Rectal smooth muscle tissue (tissue), 1 donor: ENCODE results near the gene TMEM214.

Experiments
- H3K27ac ChIP-seq: one replicate; pipeline ENCODE4 v1.7.0; 2013; ENCODE audit warnings: low read depth, low read length, inconsistent platforms
- H3K27me3 ChIP-seq: one replicate; pipeline ENCODE4 v1.7.0; 2013; ENCODE audit warnings: low read length; ENCODE audit not compliant: control insufficient read depth, insufficient read depth
- H3K36me3 ChIP-seq: one replicate; pipeline ENCODE4 v1.7.0; 2013; ENCODE audit warnings: low read length; ENCODE audit not compliant: control insufficient read depth, insufficient read depth
- H3K4me1 ChIP-seq: one replicate; pipeline ENCODE4 v1.7.0; 2013; ENCODE audit warnings: low read length; ENCODE audit not compliant: control insufficient read depth, insufficient read depth
- H3K4me3 ChIP-seq: one replicate; pipeline ENCODE4 v1.7.0; 2013; ENCODE audit warnings: low read length
- H3K9ac ChIP-seq: one replicate; pipeline ENCODE4 v1.7.0; 2013; ENCODE audit warnings: low read length

The TMEM214 gene

DNA sequence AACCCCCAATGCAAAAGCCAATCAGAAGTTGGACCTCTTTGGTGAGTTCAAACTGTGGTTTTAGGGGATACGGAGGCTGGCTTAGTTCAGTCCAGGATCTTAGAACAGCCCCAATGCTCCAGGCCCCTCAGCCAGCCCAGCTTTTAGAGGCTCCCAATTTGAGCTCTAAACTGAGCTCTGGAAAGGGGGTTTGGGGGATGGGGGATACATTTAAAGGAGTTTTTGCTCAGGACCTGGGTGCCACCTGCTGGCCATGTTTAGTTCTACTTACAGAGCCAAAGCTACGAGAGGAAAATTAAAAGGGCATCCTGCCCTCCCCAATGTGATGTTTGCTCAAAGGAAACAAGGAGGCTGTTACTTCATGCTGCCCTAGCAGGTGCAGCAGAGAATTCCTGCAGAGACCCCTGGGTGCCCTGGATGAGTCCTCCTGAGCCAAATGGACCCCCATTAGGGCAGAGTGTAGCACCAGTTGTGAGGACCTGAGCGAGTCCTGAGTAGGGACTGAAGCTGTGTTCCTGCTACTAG, 15.9 kb upstream of the TMEM214 start:
- no peak overlapping the region for H3K9ac ChIP-seq
- H3K27me3 ChIP-seq: no peaks in the 10 kb centered on the region
- H3K36me3 ChIP-seq: no peaks in the 10 kb centered on the region
- no peak overlapping the region for H3K27ac ChIP-seq
- H3K4me3 ChIP-seq: no peak overlapping the region
- no peaks in the 10 kb centered on the region for H3K4me1 ChIP-seq

DNA sequence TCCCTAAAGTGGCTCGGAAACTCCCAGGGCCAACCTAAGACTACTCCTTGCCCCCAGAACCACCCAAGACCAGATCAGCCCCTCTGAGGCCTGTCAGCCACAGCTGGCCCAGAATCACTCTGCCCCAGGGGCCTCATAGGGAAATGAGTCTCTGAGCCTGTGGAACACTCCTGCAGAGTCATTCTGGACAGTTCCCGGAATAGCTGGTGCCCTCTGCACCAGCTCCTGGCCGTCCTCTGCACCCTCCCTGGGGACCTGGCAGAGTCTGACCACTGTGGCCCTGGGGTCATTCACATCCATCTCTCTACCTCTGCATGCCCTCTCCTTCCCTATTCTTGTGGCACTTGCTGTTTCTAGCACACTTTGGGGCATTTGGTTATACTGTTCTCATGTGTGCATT, 14.6 kb upstream of the TMEM214 start:
- Histone ChIP-seq H3K4me1 (no peaks in the 10 kb centered on the region), H3K27me3 (no peaks in the 10 kb centered on the region), H3K9ac (no peak overlapping the region), H3K36me3 (peaks cover 4% of the 10 kb centered on the region), H3K27ac (no peak overlapping the region), H3K4me3 (no peak overlapping the region)

DNA sequence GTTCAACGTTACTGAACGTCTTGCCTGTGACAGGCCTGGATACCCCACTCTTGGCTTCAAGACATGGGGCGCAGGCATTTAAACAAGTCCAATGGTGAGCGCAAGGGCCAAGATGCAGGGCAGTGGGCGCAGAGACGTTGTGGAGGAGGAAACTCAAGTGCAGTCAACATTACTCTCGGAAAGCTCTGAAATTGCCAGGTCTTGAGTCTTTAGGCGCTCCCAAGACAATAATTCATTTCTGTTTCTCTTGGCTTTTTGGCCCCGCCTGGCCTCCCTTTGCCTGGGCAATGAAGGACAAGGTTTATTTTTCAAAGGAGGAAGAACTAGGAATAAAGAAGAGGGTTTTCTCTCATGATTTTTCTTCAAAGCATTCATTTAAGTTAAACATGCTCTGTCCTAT, 13.3 kb upstream of the TMEM214 start:
- peaks cover 9% of the 10 kb centered on the region for H3K36me3 ChIP-seq
- H3K27me3 ChIP-seq: no peaks in the 10 kb centered on the region
- H3K9ac ChIP-seq: no peak overlapping the region
- no peak overlapping the region for H3K4me3 ChIP-seq
- H3K4me1 ChIP-seq: no peaks in the 10 kb centered on the region
- no peak overlapping the region for H3K27ac ChIP-seq

DNA sequence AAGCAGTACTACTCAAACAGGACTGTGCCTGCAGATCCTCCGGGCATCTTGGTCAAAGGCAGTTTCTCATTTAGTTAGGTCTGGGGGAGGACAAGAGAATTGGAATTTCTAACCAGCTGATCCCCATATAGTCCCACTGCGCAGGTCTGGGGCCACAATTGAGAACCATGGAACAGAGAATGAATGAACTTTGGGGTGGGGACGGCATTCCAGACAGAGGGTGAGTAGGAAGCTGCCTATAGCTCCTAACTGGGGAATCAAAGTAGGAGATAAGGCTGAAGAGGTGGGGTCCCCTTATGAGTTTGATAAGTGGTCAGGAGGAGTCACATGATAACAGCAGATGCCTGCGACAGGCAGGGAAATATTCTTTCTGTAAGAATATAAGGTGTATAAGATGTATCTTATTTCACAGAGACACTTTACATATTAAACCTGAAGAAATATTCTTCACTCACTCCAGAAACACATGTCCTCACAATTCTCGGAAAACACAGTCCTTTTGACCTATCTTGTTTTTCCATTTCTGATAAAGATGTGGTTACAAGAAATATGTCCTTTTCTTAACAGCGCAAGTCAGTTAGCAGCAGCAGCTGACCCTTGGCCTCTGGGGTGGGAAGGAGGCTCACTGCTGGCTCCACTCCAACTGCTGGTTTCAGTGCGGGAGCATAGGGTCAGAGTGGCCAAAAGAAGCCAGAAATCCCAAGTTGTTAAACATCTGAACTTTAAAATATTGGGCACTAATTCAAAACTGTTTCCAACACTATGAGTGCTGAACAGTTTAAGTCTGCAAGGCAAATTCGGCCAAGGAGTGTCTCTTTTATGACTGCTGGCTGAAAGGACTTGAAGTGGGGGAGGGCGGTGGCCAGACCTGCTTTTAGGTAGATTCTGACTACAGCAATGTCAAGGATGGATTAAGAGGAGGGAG, 12.6 kb upstream of the TMEM214 start:
- Histone ChIP-seq H3K27ac (peak overlapping the region; percentile 11), H3K4me1 (no peaks in the 10 kb centered on the region), H3K9ac (no peak overlapping the region), H3K27me3 (no peaks in the 10 kb centered on the region), H3K36me3 (peaks cover 9% of the 10 kb centered on the region), H3K4me3 (no peak overlapping the region)

DNA sequence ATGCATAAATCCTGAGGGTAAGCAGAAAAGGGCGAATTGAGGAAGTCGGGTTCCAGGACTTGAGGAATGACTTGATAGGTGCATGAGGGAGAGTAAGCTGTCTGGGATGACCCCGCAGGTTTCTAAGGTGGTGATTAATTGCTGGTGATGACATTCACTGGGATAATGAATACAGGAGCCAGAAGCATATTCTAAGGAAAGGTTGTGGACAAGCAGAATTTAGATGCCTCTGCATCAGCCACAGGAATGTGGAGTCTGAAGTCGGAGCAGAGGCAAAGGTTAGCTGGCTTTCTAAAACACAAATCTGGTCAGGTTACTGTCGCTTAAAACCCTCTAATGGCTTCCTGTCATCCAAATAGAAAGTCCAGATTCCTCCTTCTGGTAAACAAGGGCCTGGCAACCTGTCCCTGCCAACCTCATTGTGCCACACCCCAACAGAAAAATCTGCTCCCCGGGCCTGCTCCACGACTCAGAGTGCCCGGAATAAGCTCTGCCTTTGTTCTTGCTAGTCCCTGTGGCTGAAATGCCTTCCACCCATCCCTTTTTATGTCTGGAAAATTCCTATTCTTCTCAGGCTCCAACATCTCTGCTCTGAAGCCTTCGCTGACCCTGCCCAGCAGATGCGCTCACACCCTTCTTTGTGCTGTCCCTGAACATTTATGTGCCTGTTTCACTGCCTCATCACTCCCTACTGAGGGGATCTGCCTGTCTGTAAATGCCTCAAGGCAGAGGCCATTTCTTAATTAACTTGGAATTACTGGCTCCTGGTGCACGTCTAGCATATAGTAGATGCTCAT, 11.3 kb upstream of the TMEM214 start:
- Histone ChIP-seq H3K4me3 (no peak overlapping the region), H3K27ac (no peak overlapping the region), H3K27me3 (no peaks in the 10 kb centered on the region), H3K4me1 (no peaks in the 10 kb centered on the region), H3K9ac (no peak overlapping the region), H3K36me3 (peaks cover 9% of the 10 kb centered on the region)

DNA sequence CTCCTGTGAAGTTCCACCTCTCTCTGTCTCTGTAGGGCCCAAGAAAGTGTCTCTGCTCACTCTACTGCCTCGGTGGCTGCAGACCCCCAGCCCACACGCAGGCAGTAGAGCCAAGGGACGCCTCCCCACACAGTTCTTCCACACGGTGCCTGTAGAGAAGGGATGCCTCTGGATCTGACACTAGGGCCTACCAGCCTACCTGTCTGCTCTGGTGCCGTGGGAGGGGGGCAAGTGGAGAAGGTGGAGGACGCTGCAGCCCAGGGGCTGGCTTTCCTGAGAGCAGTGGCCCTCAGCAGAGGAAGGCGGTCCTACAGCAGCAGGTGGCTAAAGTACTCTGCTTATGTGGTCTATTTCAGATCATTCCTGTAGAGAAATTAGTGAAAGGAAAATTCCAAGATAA, 9.0 kb upstream of the TMEM214 start:
- Histone ChIP-seq H3K9ac (no peak overlapping the region), H3K36me3 (peaks cover 9% of the 10 kb centered on the region), H3K4me1 (no peaks in the 10 kb centered on the region), H3K27me3 (no peaks in the 10 kb centered on the region), H3K4me3 (no peak overlapping the region), H3K27ac (no peak overlapping the region)

DNA sequence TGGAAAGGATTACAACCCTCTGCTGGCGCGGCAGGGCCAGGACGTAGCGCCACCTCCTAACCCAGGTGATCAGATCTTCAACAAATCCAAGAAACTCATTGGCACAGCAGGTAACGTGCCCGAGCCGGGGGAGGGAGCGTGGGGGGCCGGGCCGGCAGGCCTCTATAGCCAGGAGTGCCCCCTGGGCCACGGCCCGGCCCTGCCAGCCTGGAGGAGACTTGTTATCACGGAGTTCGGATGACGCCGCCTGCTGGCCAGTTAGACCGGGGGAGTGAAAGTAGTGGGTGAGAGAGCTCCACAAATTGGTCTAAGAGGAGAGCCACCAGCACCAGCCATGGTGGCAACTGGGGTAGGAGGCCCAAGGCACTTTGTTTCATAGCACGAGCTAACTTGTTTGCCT, 8.6 kb upstream of the TMEM214 start:
- Histone ChIP-seq H3K9ac (no peak overlapping the region), H3K27me3 (no peaks in the 10 kb centered on the region), H3K4me3 (no peak overlapping the region), H3K36me3 (peaks cover 9% of the 10 kb centered on the region), H3K27ac (no peak overlapping the region), H3K4me1 (no peaks in the 10 kb centered on the region)

DNA sequence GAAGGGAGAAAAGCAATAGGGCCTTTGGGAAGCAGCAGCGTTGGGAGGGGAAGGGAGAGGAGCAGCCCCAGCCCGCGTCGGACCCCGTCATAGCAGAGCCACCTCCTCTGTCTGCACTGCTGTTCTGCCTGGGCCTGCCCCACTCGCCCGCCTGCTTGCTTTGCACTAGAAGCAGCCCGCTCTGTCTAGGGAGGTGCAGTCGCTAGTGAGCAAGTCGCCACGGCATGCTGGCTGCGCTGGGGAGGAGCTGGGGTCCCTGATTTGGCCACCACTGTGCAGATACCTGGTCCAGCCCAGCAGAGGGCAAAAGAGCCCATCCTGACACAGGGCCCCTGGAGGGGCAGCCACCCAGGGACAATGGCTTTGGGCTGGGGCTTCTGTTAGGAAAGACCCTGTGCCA, 8.0 kb upstream of the TMEM214 start:
- Histone ChIP-seq H3K27ac (no peak overlapping the region), H3K4me1 (no peaks in the 10 kb centered on the region), H3K36me3 (peaks cover 9% of the 10 kb centered on the region), H3K4me3 (no peak overlapping the region), H3K27me3 (no peaks in the 10 kb centered on the region), H3K9ac (no peak overlapping the region)

DNA sequence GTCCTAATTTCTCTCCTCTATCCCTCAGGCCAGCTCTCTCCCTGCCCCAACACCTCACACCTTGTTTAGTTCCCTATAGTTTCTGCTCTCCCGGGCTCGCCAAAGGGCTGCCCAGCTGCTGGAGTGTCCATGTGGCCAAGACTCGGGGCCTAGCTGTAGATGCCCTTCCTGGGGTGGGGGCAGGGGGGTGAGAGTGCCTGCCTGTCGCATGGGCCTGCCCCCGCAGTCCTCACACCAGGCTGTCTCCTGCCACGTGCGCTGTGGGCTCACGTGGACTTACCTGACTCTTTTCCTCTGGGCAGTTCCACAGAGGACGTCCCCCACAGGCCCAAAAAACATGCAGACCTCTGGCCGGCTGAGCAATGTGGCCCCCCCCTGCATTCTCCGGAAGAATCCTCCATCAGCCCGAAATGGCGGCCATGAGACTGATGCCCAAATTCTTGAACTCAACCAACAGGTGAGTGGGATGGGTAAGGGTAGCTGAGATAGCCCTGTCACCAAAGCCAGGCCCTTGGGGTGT, 7.4 kb upstream of the TMEM214 start:
- Histone ChIP-seq H3K27me3 (no peaks in the 10 kb centered on the region), H3K4me1 (no peaks in the 10 kb centered on the region), H3K9ac (no peak overlapping the region), H3K36me3 (peaks cover 9% of the 10 kb centered on the region), H3K27ac (no peak overlapping the region), H3K4me3 (no peak overlapping the region)

DNA sequence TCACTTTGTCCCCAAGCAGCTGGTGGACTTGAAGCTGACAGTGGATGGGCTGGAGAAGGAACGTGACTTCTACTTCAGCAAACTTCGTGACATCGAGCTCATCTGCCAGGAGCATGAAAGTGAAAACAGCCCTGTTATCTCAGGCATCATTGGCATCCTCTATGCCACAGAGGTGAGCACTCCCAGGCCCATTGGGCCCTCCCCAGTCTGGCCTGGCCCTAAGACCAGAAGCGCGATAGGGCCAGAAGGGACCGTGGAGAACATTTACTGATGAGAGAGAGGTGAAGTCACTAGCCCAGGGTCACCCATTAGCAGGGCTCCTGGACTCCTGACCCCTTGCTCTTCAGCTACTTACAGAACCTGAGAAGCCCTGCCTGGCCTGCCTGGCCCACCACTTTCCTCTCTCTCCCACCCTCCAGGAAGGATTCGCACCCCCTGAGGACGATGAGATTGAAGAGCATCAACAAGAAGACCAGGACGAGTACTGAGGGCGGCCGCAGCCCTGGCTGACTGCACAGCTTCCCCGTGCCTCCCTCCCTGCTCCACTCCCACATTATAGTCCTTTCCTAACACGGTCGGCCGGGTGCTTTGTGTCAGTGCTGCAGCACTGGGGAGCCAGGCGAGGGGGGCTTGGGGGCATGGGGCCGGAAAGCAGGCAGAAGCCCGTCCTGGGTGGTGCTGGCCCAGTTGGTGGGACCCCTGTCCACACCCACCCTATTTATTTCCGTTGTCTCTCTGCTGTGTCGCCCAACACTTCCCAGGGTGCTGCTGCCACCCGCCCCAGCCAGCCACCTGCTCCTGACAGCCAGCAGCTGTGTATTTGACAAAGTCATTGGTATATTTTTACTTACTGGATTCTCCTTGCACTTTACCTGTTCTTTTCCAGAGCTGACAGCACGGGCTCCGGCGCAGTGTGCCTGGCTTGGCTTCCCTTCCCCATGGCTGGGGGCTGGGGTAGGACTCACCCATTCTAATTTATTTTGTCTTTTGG, 6.6 kb upstream of the TMEM214 start:
- Histone ChIP-seq H3K27ac (no peak overlapping the region), H3K9ac (no peak overlapping the region), H3K27me3 (no peaks in the 10 kb centered on the region), H3K4me1 (no peaks in the 10 kb centered on the region), H3K36me3 (peaks cover 9% of the 10 kb centered on the region), H3K4me3 (no peak overlapping the region)

DNA sequence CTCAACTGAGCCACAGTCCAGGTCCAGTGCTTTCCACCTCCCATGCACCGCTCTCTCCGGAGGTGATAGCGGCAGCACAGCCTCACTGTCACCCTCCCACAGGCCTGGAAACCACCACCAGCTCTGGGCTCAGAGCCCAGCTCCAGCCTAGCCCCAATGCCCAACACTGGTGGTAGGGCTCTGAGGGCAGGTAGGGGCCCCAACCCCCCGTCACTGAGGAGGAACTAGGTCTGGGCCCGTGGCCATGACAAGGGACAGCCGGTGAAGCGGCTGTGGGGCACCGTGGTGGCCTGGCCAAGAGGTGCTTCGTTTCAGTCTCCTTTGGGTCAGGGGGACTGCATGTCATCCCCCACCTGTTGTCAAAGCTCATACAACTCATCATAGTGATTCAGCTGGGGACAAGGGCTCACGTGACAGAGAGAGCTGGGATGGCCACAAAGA, 5.5 kb upstream of the TMEM214 start:
- no peaks in the 10 kb centered on the region for H3K27me3 ChIP-seq

More for the DNA sequence above, 5.5 kb upstream of the TMEM214 start:
- Histone ChIP-seq H3K4me1 (no peaks in the 10 kb centered on the region), H3K27ac (no peak overlapping the region), H3K4me3 (no peak overlapping the region), H3K36me3 (peaks cover 9% of the 10 kb centered on the region), H3K9ac (no peak overlapping the region)
